NCI-H526 (cell line): ENCODE results near the gene ABCB6.
A peak's percentile ranks its signal among the peaks of the same experiment; 100 is the strongest.
"Not testable (repeated sequence)": the region's sequence is repeated elsewhere in the genome, so short reads cannot be mapped to it uniquely, and the experiment has no call there.

ENCODE experiments used
- DNase-seq, 2 experiments: peaks; one replicate each; lab custom pipeline; 2025; lab: John Stamatoyannopoulos, UW

ABCB6 gene

GRCh38 chr2:219213486-219214071 lies 5.2 kb downstream of the ABCB6 start:
- no peak for DNase-seq

- no peak for DNase-seq
These were observed 5.7 kb downstream of the ABCB6 start for GRCh38 chr2:219213026-219213415.

DNA sequence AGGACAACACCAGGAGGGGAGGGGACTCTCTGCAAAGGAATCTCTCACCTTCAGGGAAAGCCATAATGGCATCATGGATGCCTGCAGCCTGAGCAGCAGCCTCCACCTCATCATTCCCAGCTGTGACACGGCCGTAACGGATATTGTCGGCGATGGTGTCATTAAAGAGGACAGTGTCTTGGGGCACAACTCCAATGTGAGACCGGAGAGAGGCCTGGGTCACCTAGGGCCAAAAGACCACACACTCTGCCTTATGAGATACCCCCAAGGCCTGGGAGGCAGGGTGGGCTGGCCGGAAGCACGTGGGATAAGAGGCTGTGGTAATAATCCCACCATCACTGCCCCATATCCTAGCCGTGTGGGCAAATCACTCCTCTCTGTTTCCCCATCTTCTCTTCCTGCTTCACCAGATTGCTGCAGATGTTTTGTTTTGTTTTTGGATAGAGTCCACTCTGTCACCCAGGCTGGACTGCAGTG lies 7.8 kb downstream of the ABCB6 start:
- DNase-seq: no peak

DNA sequence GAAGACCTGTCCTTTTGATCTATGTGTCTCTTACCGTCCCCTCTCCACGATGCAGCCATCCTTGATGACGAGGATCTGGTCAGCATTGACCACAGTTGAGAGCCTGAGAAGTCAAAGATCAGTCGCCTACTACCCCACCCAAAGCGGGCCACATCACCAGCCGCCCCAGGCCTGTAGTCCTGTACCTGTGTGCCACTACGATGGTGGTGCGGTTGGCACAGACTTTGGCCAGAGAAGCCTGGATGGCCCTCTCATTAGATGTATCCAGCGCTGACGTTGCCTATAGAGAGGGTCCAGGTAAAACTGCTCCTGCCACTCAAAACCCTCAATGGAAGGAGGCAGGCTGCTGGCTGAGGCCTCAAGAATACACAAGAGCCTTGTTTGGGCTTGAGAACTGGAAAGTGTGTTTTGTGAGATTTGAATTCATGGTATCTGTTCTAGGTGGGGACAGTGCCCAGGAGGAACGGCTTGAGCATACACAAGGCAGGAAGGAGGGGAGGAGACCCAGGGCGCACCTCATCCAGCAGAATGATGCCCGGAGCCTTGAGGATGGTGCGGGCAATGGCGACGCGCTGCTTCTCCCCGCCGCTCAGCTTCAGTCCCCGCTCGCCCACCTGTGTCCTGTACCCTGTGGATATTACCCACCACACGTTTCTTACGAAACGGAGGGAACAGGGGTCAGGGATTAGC lies 8.4 kb downstream of the ABCB6 start:
- no peak for DNase-seq

- no peak for DNase-seq
These were observed 9.2 kb downstream of the ABCB6 start for GRCh38 chr2:219209236-219210195.

DNA sequence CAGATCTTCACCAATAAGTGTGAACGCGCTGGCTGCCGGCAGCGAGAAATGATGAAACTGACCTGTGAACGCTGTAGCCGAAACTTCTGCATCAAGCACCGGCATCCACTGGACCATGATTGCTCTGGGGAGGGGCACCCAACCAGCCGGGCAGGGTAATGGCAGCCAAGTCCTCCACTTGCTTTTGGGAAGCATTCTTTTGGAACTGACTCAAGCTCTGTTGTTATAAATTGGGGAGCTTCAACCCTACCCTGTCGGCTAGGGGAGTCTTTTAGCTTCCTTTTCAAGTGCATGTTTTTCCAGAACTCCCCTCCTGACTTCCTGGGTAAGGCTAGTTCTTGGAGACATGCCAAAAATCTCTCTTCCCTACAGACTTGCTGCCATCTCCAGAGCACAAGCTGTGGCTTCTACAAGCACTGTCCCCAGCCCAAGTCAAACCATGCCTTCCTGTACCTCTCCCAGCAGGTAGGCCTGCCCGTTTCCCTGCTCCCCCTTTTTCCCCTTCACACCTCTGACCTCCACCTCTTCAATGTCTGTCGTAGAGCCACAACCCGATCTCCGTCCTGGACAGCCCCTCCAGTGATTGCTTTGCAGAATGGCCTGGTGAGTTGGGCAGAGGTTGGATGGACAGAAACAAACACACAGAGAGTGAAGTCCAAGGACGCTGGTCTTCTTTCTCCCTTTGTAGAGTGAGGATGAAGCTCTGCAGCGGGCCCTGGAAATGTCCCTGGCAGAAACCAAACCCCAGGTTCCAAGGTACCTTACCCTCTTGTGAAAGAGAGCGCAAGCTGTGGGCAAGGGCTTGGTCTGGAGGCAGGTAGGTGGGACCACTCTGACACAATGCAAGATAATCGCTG lies 10.6 kb downstream of the ABCB6 start:
- no peak for DNase-seq

DNA sequence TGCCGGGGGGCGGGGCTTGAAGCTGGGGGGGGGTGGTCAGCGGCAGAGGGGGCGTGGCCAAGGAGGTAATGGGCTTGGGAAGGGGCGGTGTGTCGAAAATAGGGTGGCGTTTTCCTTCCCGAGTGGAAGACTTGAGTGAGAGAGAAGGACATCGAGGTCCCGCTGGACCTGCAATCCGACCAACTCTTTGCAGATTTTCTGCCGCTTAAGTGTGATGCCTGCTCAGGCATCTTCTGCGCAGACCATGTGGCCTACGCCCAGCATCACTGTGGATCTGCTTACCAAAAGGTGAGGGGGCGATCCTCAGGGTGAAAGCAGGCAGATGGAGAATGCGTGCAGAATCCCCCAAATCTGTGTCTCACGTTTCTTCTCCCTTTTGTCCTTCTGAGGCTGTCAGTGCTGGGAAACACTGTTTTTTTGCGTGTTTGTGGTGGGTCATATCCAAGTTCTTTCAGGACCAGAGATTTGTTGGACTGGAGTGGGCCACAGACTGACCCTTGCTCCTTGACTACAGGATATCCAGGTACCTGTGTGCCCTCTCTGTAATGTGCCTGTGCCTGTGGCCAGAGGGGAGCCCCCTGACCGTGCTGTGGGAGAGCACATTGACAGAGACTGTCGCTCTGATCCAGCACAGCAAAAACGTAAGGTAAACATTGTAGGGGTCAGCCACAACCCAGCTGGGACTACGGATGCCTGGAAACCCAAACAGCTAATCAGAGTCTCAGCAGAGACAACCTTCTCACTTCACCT lies 11.4 kb downstream of the ABCB6 start:
- no peak for DNase-seq

DNA sequence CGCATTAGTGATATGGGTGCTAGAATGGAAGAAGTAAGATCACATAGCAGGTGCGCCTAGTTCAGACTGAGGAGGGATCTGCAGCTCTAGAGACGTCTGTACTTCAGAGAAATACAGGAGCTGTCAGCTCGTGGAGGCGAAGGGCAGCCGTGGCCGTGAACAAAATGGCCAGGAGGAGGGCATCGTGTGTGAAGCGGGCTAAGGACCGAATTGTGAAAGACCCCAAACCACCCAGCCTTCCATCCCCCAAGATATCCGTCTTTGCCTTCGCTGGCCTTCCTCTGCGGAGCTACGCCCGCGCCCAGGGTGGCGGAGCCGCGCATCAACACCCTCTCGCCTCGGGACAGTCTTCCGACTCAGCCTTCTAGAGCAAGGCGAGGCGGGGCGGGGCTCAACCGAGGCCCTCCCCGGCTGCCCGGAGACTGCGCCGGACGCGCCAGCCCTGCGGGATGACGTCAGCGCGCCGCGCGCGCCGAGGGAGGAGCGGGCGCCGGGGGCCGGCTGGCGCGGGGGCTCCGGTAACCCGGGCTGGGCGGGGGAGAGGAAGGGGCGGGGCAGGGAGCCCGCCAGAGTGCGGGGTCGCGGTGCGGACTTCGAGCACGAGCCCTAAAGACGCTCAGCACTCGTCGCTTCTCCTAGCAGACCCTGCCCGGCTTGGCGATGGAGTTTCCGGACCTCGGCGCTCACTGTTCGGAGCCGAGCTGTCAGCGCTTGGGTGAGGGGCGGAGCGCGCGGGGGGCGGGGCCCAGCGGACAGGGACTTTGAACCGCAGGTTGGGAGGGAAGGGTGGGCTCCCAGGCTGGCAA lies 12.2 kb downstream of the ABCB6 start, which contains the start of gene ZFAND2B:
ZFAND2B (plus strand) TSS at position 455 of the 806 bp plus-strand sequence; CDS start at position 661, 206 bp downstream.
- peak; percentile 85 to 98 for DNase-seq

DNA sequence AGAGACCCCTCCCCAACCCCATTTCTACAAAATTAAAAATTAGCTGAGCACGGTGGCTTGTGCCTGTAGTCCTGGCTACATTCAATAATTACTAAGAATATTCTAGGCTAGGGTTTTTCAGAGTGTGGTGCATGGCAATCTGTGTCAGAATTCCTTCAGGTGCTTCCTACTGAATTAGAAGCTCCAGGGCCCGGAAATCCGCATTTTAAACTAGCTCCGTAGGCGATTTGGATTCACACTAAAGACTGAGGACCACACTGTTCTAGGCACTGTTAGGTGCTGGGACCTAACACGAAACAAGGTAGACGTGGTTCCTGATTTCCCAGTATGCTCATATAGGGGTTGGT lies 12.8 kb downstream of the ABCB6 start:
- DNase-seq: no peak

DNA sequence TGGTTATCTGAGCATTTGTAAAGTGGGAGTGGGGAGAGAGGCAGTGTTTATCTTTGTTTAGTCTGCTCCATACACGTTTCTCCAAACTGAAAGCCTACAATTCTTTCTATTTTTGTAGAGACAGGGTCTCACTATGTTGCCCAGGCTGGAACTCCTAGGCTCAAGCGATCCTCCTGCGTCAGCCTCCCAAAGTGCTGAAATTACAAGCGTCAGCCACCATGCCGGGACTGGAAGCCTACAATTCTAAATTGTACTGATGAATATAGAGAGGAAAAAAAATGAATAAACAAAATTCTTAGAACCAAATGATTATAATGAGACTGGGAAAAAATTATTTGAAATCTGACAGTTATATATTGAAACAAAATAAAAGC lies 13.6 kb downstream of the ABCB6 start:
- DNase-seq: no peak

- no peak for DNase-seq
These were observed 14.2 kb downstream of the ABCB6 start for GRCh38 chr2:219204425-219205164.

GRCh38 chr2:219201331-219201730 lies 17.4 kb downstream of the ABCB6 start:
- DNase-seq: not testable (repeated sequence)

- peak; percentile 67 to 74 for DNase-seq
These were observed 18.0 kb downstream of the ABCB6 start for GRCh38 chr2:219200502-219201326.

DNA sequence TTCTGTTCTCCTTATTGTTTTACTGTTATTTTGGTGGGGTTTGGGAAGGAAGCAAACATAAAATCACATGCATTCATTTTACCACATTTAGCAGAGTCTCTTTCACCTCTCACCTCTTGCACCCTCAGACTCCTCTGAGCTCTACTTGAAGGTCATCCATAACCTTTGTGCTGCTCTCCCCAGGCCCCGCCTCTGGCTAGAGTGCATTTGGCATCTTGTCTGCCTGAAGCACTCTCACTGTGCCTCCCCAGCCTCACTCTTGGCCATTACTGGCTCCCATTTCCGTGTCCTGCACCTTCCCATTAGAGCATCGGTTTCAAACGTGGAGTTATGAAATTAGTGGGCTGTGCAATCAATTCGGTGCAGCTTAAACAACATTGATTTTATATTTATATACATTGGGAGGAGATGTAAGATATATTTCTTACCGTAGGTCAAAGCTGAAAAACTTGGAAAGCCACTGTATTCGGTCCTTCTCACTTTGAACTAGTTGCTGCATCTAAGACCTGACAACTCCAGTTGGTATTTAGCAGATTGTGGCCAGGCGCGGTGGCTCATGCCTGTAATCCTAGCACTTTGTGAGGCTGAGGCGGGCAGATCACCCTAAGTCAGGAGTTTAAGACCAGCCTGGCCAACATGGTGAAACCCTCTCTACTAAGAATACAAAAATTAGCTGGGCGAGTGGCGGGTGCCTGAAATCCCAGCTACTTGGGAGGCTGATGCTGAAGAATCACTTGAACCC lies 19.1 kb downstream of the ABCB6 start:
- peak; percentile 34 to 51 for DNase-seq

GRCh38 chr2:219198974-219199373 lies 19.8 kb downstream of the ABCB6 start:
- DNase-seq: no peak

GRCh38 chr2:219197388-219197787 lies 21.4 kb downstream of the ABCB6 start:
- no peak for DNase-seq

DNA sequence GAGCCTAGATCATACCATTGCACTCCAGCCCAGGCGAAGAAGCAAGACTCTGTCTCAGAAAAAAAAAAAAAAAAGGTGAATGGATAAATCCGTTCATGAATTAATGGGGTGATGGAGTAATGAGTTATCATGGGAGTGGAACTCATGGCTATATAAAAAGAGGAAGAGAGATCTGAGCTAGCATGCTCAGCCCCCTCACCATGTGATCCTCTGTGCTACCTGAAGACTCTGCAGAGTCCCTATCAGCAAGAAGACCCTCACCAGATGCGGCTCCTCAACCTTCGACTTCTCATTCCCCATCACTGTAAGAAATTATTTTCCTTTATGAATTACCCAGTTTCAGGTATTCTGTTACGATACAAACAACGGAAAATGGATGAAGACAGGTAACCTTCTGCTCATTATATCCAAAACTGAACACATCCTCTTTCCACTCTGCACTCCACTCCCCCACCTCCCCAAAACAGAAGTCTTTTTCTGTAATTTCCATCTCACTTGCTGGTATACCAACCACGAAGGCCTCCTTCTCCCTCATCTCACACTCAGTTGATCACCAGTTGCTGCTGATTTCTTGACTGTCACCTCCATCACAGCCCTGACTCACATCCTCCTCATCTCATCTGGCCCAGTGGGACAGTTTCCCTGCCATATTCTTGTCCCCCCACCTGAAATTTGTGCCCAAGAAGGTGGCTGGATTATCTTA lies 31.9 kb downstream of the ABCB6 start:
- DNase-seq: no peak
